K562 (cell line): ENCODE measurements around the gene VDAC1. TPM values are rescaled to one million over a fixed set of nuclear protein-coding genes. Genes with fewer than 3 reads are reported as not detected.
"Not testable (repeated sequence)": the region's sequence is repeated elsewhere in the genome, so short reads cannot be mapped to it uniquely, and the experiment has no call there.

Source experiments
- ATAC-seq: fragments of 200-7000 bp; cut with Tn5 transposase; 3 replicates; pipeline ENCODE4 v1.9.1; 2020; ENCODE audit warnings: moderate library complexity
- BruUV-seq: library from RNA; stranded (reverse); fragments of 400-500 nt; replicated peaks from 2 replicates; lab custom pipeline; 2021; lab: Mats Ljungman, UMichigan
- CTCF ChIA-PET: fragments of 300-600 bp; formaldehyde crosslinking; extraction: SDS; loops from one replicate; lab custom pipeline; 2021; ENCODE audit warnings: low intra/inter-chr PET ratio; lab: Yijun Ruan, JAX
- POLR2A ChIA-PET: fragments of 300-600, 350-650 bp; sonication (Branson Sonifier 250); formaldehyde crosslinking; extraction: SDS; loops from one replicate; lab custom pipeline; 2021; ENCODE audit warnings: antibody characterized with exemption, inconsistent platforms; lab: Yijun Ruan, JAX
- DNase-seq, 4 experiments: peaks; one replicate each; pipeline versions ENCODE4 v3.0.0 to v3.0.0-alpha.2; 2011 to 2018; ENCODE audit warnings: low spot score in 3 of 4, mixed read lengths in 3 of 4; ENCODE audit errors: extremely low read depth in 1 of 4
- FAIRE-seq: peaks from 2 replicates; lab custom pipeline; 2011; peaks lifted over from hg19 to GRCh38; lab: Jason Lieb, UNC
- H2AFZ ChIP-seq: 2 replicates; pipeline ENCODE4 v1.6.0; 2011; ENCODE audit warnings: low read depth, low read length, control low read depth, inconsistent platforms
- H3K27ac ChIP-seq: fragments of 200-600 bp; 3 replicates; pipeline ENCODE4 v1.8.0; 2011; ENCODE audit warnings: low read depth, mild to moderate bottlenecking, control low read depth, inconsistent platforms, low read length, moderate library complexity, mixed read lengths; ENCODE audit errors: extremely low read depth
- H3K27me3 ChIP-seq, 2 experiments: fragments of 300-600 bp in 1 of 2; 2 replicates in 1 of 2; 3 replicates in 1 of 2; pipeline versions ENCODE4 v1.6.0 to v1.8.0; 2011; ENCODE audit warnings: inconsistent platforms in 2 of 2, low read length in 2 of 2, mild to moderate bottlenecking in 1 of 2, mixed read lengths in 1 of 2, moderate library complexity in 1 of 2; ENCODE audit not compliant: control insufficient read depth in 2 of 2, insufficient read depth in 2 of 2
- H3K36me3 ChIP-seq: fragments of 300-600 bp; 3 replicates; pipeline ENCODE4 v1.8.0; 2011; ENCODE audit warnings: mild to moderate bottlenecking, low read length, inconsistent platforms; ENCODE audit not compliant: control insufficient read depth, insufficient read depth
- H3K4me1 ChIP-seq, 2 experiments: fragments of 200-600 bp in 1 of 2; replicated peaks in 1 of 2; 2 replicates in 1 of 2; 3 replicates in 1 of 2; pipeline versions ENCODE4 v1.5.1 to v1.8.0; 2011; ENCODE audit warnings: inconsistent platforms in 2 of 2, low read length in 2 of 2, mild to moderate bottlenecking in 1 of 2, mixed read lengths in 1 of 2, moderate library complexity in 1 of 2; ENCODE audit not compliant: control insufficient read depth in 2 of 2, insufficient read depth in 2 of 2
- H3K4me2 ChIP-seq: 2 replicates; pipeline ENCODE4 v1.6.1; 2011; ENCODE audit warnings: low read length, control low read depth, inconsistent platforms, mixed read lengths; ENCODE audit not compliant: insufficient read depth
- H3K4me3 ChIP-seq: fragments of 200-600 bp; sonication (generic), shearing (Covaris generic); 2 replicates; pipeline ENCODE4 v1.5.1; 2016; ENCODE audit warnings: control low read depth, inconsistent platforms
- H3K79me2 ChIP-seq: fragments of 200-600 bp; 3 replicates; pipeline ENCODE4 v1.8.0; 2011; ENCODE audit warnings: low read length, inconsistent platforms; ENCODE audit not compliant: control insufficient read depth, insufficient read depth
- H3K9ac ChIP-seq, 2 experiments: 2 replicates each; pipeline versions ENCODE4 v1.6.0 to v1.6.1; 2011; ENCODE audit warnings: low read depth in 2 of 2, low read length in 2 of 2, control low read depth in 1 of 2, inconsistent platforms in 1 of 2, mild to moderate bottlenecking in 1 of 2, mixed read lengths in 1 of 2; ENCODE audit not compliant: insufficient read depth in 1 of 2
- H3K9me1 ChIP-seq: one replicate; pipeline ENCODE4 v1.6.0; 2011; ENCODE audit warnings: inconsistent platforms, mild to moderate bottlenecking, low read length, moderate library complexity; ENCODE audit not compliant: control insufficient read depth, insufficient read depth
- H3K9me3 ChIP-seq: replicated peaks from 2 replicates; pipeline ENCODE4 v1.5.1; 2011; ENCODE audit warnings: low read depth, low read length, inconsistent platforms; ENCODE audit not compliant: control insufficient read depth, insufficient read depth
- H4K20me1 ChIP-seq: replicated peaks from 2 replicates; pipeline ENCODE4 v1.6.1; 2011; ENCODE audit warnings: low read length, inconsistent platforms, mixed read lengths; ENCODE audit not compliant: control insufficient read depth, insufficient read depth
- ASH1L ChIP-seq: fragments of 450-650 bp; IDR thresholded peaks from 2 replicates; pipeline ENCODE4 v1.6.1; 2018; ENCODE audit warnings: borderline replicate concordance, mild to moderate bottlenecking, low read depth; ENCODE audit not compliant: partially characterized antibody
- CBX2 ChIP-seq: fragments of 200-600 bp; sonication (generic); IDR thresholded peaks from one replicate; pipeline ENCODE4 v1.6.1; 2012; ENCODE audit warnings: mild to moderate bottlenecking, low read length, inconsistent platforms; ENCODE audit not compliant: insufficient read depth, poor library complexity, severe bottlenecking
- ILF3 ChIP-seq: fragments of 450-650 bp; IDR thresholded peaks from 2 replicates; pipeline ENCODE4 v1.6.1; 2018; ENCODE audit warnings: antibody characterized with exemption, mild to moderate bottlenecking, moderate library complexity, borderline replicate concordance
- TOE1 ChIP-seq, 2 experiments: fragments of 450-650 bp in 1 of 2; sonication (generic) in 1 of 2; formaldehyde crosslinking in 1 of 2; IDR thresholded peaks; 2 replicates each; pipeline versions ENCODE4 v1.7.1 to v1.8.0; 2016 to 2022; ENCODE audit warnings: borderline replicate concordance in 2 of 2, mild to moderate bottlenecking in 2 of 2, antibody characterized with exemption in 1 of 2, inconsistent platforms in 1 of 2, low read depth in 1 of 2, missing genetic modification reagents in 1 of 2, moderate library complexity in 1 of 2
- ZNF174 ChIP-seq: fragments of 250-450 bp; sonication (Bioruptor Pico); IDR thresholded peaks from 2 replicates; pipeline ENCODE4 v1.4.0; 2020; ENCODE audit warnings: mild to moderate bottlenecking
- ZNF184 ChIP-seq: sonication (generic); formaldehyde crosslinking; IDR thresholded peaks from 2 replicates; pipeline ENCODE4 v1.5.0; 2020; ENCODE audit warnings: missing genetic modification reagents
- WGBS: fragments of 100-300 bp; shearing (Covaris generic); methylation state at CpG from one replicate; pipeline ENCODE4 v1.1.6; 2016; ENCODE audit warnings: low coverage, mixed read lengths; ENCODE audit not compliant: insufficient coverage; ENCODE audit errors: missing lambda C conversion rate; 5-methylcytosine and 5-hydroxymethylcytosine counted together
- in situ Hi-C: fragments of 300-500 bp; cut with MboI; formaldehyde crosslinking; loops from 4 replicates; pipeline ENCODE4 v1.15.0; 2018; ENCODE audit warnings: inconsistent platforms, mixed read lengths
- intact Hi-C: fragments of 100-400 bp; cut with micrococcal nuclease; formaldehyde crosslinking; loops from 2 replicates; pipeline ENCODE4 v1.14.2; 2022
- polyA plus RNA-seq, 8 experiments: library from polyadenylated mRNA; depleted of rRNA in 4 of 8; stranded (reverse) in 5 of 8; unstranded in 3 of 8; fragments of >200 nt; fragmentation: Nextera tagmentation in 2 of 8; fragmentation: Illumina TruSeq in 1 of 8; extraction: Ambion mirVana in 2 of 8; extraction: Trizol in 1 of 8; gene quantifications; 2 replicates each; pipeline versions ENCODE4 v1.2.1 to v1.2.3, GENCODE V29; 2011 to 2014; ENCODE audit warnings: inconsistent platforms in 1 of 8, missing spikeins in 1 of 8
- total RNA-seq, 7 experiments: library from RNA; depleted of rRNA in 6 of 7; stranded (reverse); fragments of >200 nt in 6 of 7; fragmentation: Illumina TruSeq in 2 of 7; extraction: Trizol in 2 of 7; gene quantifications; 2 replicates each; pipeline versions ENCODE4 v1.2.1 to v1.2.3, GENCODE V29; 2011 to 2021; ENCODE audit warnings: low replicate concordance in 1 of 7

VDAC1 gene
- total and polyA plus RNA-seq, 9 of the 15 experiments (the other 6 are each of a cell fraction or from before 2014, with no cell fraction given) = 168 to 366 (median 293) TPM

DNA sequence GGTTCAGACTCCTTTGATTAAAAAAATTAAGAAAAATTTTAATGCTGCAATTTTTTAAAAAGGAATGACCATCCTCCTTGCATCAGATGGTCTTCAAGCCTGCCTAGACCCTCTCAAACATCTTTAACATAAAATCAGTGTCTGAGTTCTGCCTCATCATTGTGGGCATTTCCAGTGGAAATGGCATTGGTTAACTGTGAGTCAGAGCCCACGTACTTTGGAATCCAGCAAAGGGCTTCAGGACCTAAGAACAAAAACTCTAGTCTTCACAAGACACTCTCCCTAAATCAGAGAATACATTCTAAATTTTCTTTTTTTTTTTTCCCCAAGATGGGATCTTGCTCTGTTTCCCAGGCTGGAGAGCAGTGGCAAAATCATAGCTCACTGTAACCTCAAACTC, 26.9 kb downstream of the VDAC1 start:
- Histone ChIP-seq H3K27me3 (no peaks in the 10 kb centered on the region), H3K27ac (no peak overlapping the region), H2AFZ (no peak overlapping the region), H3K4me2 (no peak overlapping the region), H3K9ac (no peak overlapping the region), H3K9me1 (no peaks in the 10 kb centered on the region)
- POLR2A ChIA-PET = interaction anchor here (0.7 to 1.6 kb wide), 3 partner anchors 11 to 35 kb away, joined by 3 to 5 read pairs (median 4); no protein-coding TSS in a partner anchor
- BruUV-seq = no TSS peak
- 50% methylated on average over 1 of the region's 1 CpG for whole genome bisulfite sequencing
- FAIRE-seq = no peak
- no peak for TF ChIP-seq ZNF174 (CRISPR knock-in tag)
- TF ChIP-seq CBX2 = no peak
- TF ChIP-seq ASH1L = no peak
- no peak for TF ChIP-seq ZNF184 (CRISPR knock-in tag)
- TF ChIP-seq, all 486 proteins: peak for 0
- ATAC-seq = no peak
- intact Hi-C loops = no loop called here
- H3K9me3 ChIP-seq = no peaks in the 10 kb centered on the region
- no peaks in the 10 kb centered on the region for H3K4me1 ChIP-seq
- peaks cover 93% of the 10 kb centered on the region for H3K36me3 ChIP-seq
- CTCF ChIA-PET = no interaction called here
- H4K20me1 ChIP-seq = peaks cover 3% of the 10 kb centered on the region; the same call in 1 of the 2 replicates
- DNase-seq = no peak
- H3K79me2 ChIP-seq = peaks cover 10% of the 10 kb centered on the region; the same call in 2 of the 3 replicates
- in situ Hi-C loops = no loop called here
- no peak overlapping the region for H3K4me3 ChIP-seq

GRCh38 chr5:133977161-133977787, 27.5 kb downstream of the VDAC1 start:
- no TSS peak for BruUV-seq
- Histone ChIP-seq H2AFZ (no peak overlapping the region), H3K27ac (no peak overlapping the region), H4K20me1 (peaks cover 3% of the 10 kb centered on the region; the same call in 1 of the 2 replicates), H3K9me3 (no peaks in the 10 kb centered on the region), H3K27me3 (no peaks in the 10 kb centered on the region), H3K4me3 (no peak overlapping the region), H3K79me2 (peaks cover 10% of the 10 kb centered on the region; the same call in 2 of the 3 replicates), H3K36me3 (peaks cover 90% of the 10 kb centered on the region), H3K4me2 (no peak overlapping the region), H3K4me1 (no peaks in the 10 kb centered on the region), H3K9ac (no peak overlapping the region), H3K9me1 (no peaks in the 10 kb centered on the region)
- DNase-seq (no peak), ATAC-seq (no peak), FAIRE-seq (no peak)
- intact Hi-C loops (no loop called here), in situ Hi-C loops (no loop called here)
- CTCF ChIA-PET = no interaction called here
- WGBS = 96% methylated on average over 5 of the region's 5 CpGs
- TF ChIP-seq ILF3 = no peak
- no peak for TF ChIP-seq TOE1 (IDR thresholded peaks at IDR 0.05; ENCODE audit: borderline replicate concordance)
- no peak for TF ChIP-seq TOE1 (CRISPR knock-in tag; IDR thresholded peaks at IDR 0.05; ENCODE audit: borderline replicate concordance, low read depth)
- POLR2A ChIA-PET = interaction anchor here (0.7 to 1.6 kb wide), 3 partner anchors 11 to 36 kb away, joined by 3 to 5 read pairs (median 4); no protein-coding TSS in a partner anchor

DNA sequence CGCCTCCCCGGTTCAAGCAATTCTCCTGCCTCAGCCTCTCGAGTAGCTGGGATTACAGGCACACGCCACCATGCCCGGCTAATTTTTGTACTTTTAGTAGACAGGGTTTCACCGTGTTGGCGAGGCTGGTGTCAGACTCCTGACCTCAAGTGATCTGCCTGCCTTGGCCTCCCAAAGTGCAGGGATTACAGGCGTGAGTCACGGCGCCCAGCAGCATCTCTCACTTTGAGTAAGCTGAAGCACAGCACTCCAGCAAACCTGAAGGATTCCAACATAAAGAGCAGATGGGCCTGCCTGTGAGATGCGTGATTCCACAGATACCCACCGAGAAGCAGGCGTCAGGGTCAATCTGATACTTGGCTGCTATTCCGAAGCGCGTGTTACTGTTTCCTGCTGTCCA, 29.2 kb downstream of the VDAC1 start:
- H3K9ac ChIP-seq, FAIRE-seq, H3K4me2 ChIP-seq, H4K20me1 ChIP-seq, H3K79me2 ChIP-seq, H3K9me1 ChIP-seq, H3K4me3 ChIP-seq, BruUV-seq, H3K9me3 ChIP-seq, POLR2A ChIA-PET, DNase-seq, intact Hi-C loops, H3K27me3 ChIP-seq, ATAC-seq, H3K27ac ChIP-seq, CTCF ChIA-PET, H2AFZ ChIP-seq, H3K4me1 ChIP-seq, in situ Hi-C loops: not testable (repeated sequence)
- WGBS = 97% methylated on average over 13 of the region's 16 CpGs
- peaks cover 82% of the 10 kb centered on the region for H3K36me3 ChIP-seq
